CD14-positive monocyte (primary cell): ENCODE measurements around the gene ZBED4. TPM values are rescaled to one million over a fixed set of nuclear protein-coding genes. Genes with fewer than 3 reads are reported as not detected.

Experiments used
- DNase-seq, 3 donors: peaks; one replicate each; pipeline ENCODE4 v3.0.0-alpha.2; 2011 to 2022
- H2AFZ ChIP-seq: 2 replicates; pipeline ENCODE4 v1.6.0; 2012; ENCODE audit warnings: mild to moderate bottlenecking, low read depth, low read length, inconsistent platforms; ENCODE audit not compliant: insufficient read depth, poor library complexity, severe bottlenecking
- H3K27ac ChIP-seq, 2 donors: 1 replicate in 1 of 2; 2 replicates in 1 of 2; pipeline ENCODE4 v1.5.1; 2012 to 2013; ENCODE audit warnings: low read length in 2 of 2, control low read depth in 1 of 2, inconsistent platforms in 1 of 2, low read depth in 1 of 2, mild to moderate bottlenecking in 1 of 2
- H3K27me3 ChIP-seq, 2 donors: one replicate each; pipeline versions ENCODE4 v1.6.0 to v1.6.1; 2011 to 2013; ENCODE audit warnings: low read length in 2 of 2; ENCODE audit not compliant: control insufficient read depth in 2 of 2, insufficient read depth in 2 of 2
- H3K36me3 ChIP-seq, 2 donors: replicated peaks in 1 of 2; 1 replicate in 1 of 2; 2 replicates in 1 of 2; pipeline versions ENCODE4 v1.5.1 to v1.6.1; 2012 to 2013; ENCODE audit warnings: low read length in 2 of 2, control low read depth in 1 of 2, inconsistent platforms in 1 of 2, mild to moderate bottlenecking in 1 of 2; ENCODE audit not compliant: insufficient read depth in 2 of 2, control insufficient read depth in 1 of 2
- H3K4me1 ChIP-seq, 2 donors: 1 replicate in 1 of 2; 2 replicates in 1 of 2; pipeline versions ENCODE4 v1.5.1 to v1.6.1; 2012 to 2013; ENCODE audit warnings: low read length in 2 of 2, control low read depth in 1 of 2, inconsistent platforms in 1 of 2, mild to moderate bottlenecking in 1 of 2, moderate library complexity in 1 of 2; ENCODE audit not compliant: insufficient read depth in 2 of 2, control insufficient read depth in 1 of 2
- H3K4me2 ChIP-seq: replicated peaks from 2 replicates; pipeline ENCODE3; 2012; ENCODE audit warnings: low read length, moderate library complexity, mild to moderate bottlenecking; ENCODE audit not compliant: poor library complexity, severe bottlenecking; ENCODE audit errors: extremely low read depth
- H3K4me3 ChIP-seq, 3 experiments: fragments of 200-600 bp in 1 of 3; sonication (generic) in 1 of 3; replicated peaks in 1 of 3; 1 replicate in 2 of 3; 2 replicates in 1 of 3; pipeline ENCODE4 v1.5.1; 2011 to 2013; ENCODE audit warnings: low read length in 3 of 3, mild to moderate bottlenecking in 3 of 3, control low read depth in 2 of 3, low read depth in 2 of 3, inconsistent platforms in 1 of 3, moderate library complexity in 1 of 3
- H3K79me2 ChIP-seq: 2 replicates; pipeline ENCODE4 v1.6.0; 2012; ENCODE audit warnings: mild to moderate bottlenecking, control low read depth, inconsistent platforms, low read length, moderate library complexity; ENCODE audit not compliant: insufficient read depth
- H3K9ac ChIP-seq: 2 replicates; pipeline ENCODE4 v1.6.0; 2017; ENCODE audit warnings: low read length, mild to moderate bottlenecking; ENCODE audit not compliant: insufficient read depth, poor library complexity, severe bottlenecking
- H3K9me3 ChIP-seq, 2 donors: replicated peaks in 1 of 2; 1 replicate in 1 of 2; 2 replicates in 1 of 2; pipeline versions ENCODE4 v1.5.1 to v1.6.1; 2012 to 2013; ENCODE audit warnings: low read length in 2 of 2, control low read depth in 1 of 2; ENCODE audit not compliant: control insufficient read depth in 1 of 2, insufficient read depth in 1 of 2
- H4K20me1 ChIP-seq: 2 replicates; pipeline ENCODE4 v1.6.0; 2012; ENCODE audit warnings: mild to moderate bottlenecking, low read length, control low read depth, moderate library complexity; ENCODE audit not compliant: insufficient read depth
- H3K27ac Mint-ChIP-seq, 7 donors: one replicate each; pipeline ENCODE4 v1.8.0; 2020; ENCODE audit warnings: mild to moderate bottlenecking in 7 of 7, mixed read lengths in 7 of 7, moderate library complexity in 6 of 7, inconsistent platforms in 2 of 7
- H3K27me3 Mint-ChIP-seq, 3 donors: one replicate each; pipeline ENCODE4 v1.8.0; 2021 to 2022; ENCODE audit warnings: low read depth in 3 of 3, mild to moderate bottlenecking in 3 of 3, mixed read lengths in 3 of 3, moderate library complexity in 3 of 3, inconsistent platforms in 1 of 3
- H3K36me3 Mint-ChIP-seq, 2 donors: one replicate each; pipeline ENCODE4 v1.8.0; 2020; ENCODE audit warnings: mixed read lengths in 2 of 2, inconsistent platforms in 1 of 2, mild to moderate bottlenecking in 1 of 2
- H3K4me1 Mint-ChIP-seq: one replicate; pipeline ENCODE4 v1.8.0; 2020; ENCODE audit warnings: mild to moderate bottlenecking, mixed read lengths
- H3K4me3 Mint-ChIP-seq, 2 donors: one replicate each; pipeline ENCODE4 v1.8.0; 2020; ENCODE audit warnings: mild to moderate bottlenecking in 2 of 2, mixed read lengths in 2 of 2, moderate library complexity in 1 of 2
- H3K9me3 Mint-ChIP-seq, 7 donors: one replicate each; pipeline ENCODE4 v1.8.0; 2020 to 2022; ENCODE audit warnings: mixed read lengths in 7 of 7, mild to moderate bottlenecking in 6 of 7, moderate library complexity in 6 of 7, inconsistent platforms in 2 of 7
- CTCF ChIP-seq: fragments of 200-600 bp; IDR thresholded peaks from one replicate; pipeline ENCODE4 v1.8.0; 2022; ENCODE audit warnings: antibody characterized with exemption, mild to moderate bottlenecking
- WGBS: methylation state at CpG from one replicate; pipeline ENCODE4 v1.1.5; 2013; ENCODE audit warnings: missing lambda C conversion rate; ENCODE audit not compliant: insufficient coverage; 5-methylcytosine and 5-hydroxymethylcytosine counted together
- intact Hi-C, 2 donors: fragments of 100-400 bp; cut with micrococcal nuclease; formaldehyde crosslinking; loops; one replicate each; pipeline versions ENCODE4 v1.15.0 to v1.15.1; 2023
- polyA plus RNA-seq, 3 donors: library from polyadenylated mRNA; depleted of rRNA in 1 of 3; unstranded in 2 of 3; stranded (reverse) in 1 of 3; fragments of 300-500 nt in 2 of 3; fragments of >200 nt in 1 of 3; fragmentation: Illumina TruSeq in 2 of 3; gene quantifications; 1 replicate in 2 of 3; 2 replicates in 1 of 3; pipeline ENCODE4 v1.2.3, GENCODE V29; 2012 to 2021

Gene ZBED4
- polyA plus RNA-seq, 3 donors: 3.8 to 8.2 (median 5.7) TPM

DNA sequence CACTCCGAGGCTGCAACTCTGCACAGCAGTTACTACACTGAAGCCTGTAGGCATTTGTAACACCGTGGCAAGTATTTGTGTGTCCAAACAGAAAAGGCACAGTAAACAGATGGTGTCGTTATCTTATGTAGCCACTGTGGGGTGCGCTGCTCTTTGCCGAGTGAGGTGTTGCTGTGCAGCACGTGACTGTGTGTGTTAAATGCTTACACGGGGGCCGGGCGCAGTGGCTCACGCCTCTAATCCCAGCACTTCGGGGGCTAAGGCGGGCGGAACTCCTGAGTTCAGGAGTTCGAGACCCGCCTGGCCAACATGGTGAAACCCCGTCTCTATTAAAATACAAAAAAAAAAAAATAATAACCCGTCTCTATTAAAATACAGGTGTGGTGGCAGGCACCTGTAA is 11.5 kb downstream of the ZBED4 start:
- Histone ChIP-seq H3K4me2 (no peak overlapping the region), H2AFZ (no peak overlapping the region), H3K79me2 (peaks cover 100% of the 10 kb centered on the region), H3K4me1 (peaks cover 10 to 17% of the 10 kb centered on the region in 2 donors), H3K9me3 (peaks cover 44 to 48% of the 10 kb centered on the region in 2 donors), H3K9ac (no peak overlapping the region), H3K4me3 (no peak overlapping the region), H4K20me1 (peaks cover 71% of the 10 kb centered on the region), H3K36me3 (peaks cover 0 to 28% of the 10 kb centered on the region in 2 donors), H3K27ac (no peak overlapping the region), H3K27me3 (no peaks in the 10 kb centered on the region)
- DNase-seq: no peak
- no peaks in the 10 kb centered on the region for H3K27me3 Mint-ChIP-seq
- H3K27ac Mint-ChIP-seq: no peak overlapping the region
- intact Hi-C loops: no loop called here
- H3K4me3 Mint-ChIP-seq: no peak overlapping the region
- 97% methylated on average over 12 of the region's 17 CpGs for WGBS
- TF ChIP-seq CTCF: no peak
- H3K36me3 Mint-ChIP-seq: peaks cover 39 to 52% of the 10 kb centered on the region in 2 donors
- peaks cover 19% of the 10 kb centered on the region for H3K4me1 Mint-ChIP-seq
- peaks cover 26 to 56% (median 37%) of the 10 kb centered on the region in 7 donors for H3K9me3 Mint-ChIP-seq

DNA sequence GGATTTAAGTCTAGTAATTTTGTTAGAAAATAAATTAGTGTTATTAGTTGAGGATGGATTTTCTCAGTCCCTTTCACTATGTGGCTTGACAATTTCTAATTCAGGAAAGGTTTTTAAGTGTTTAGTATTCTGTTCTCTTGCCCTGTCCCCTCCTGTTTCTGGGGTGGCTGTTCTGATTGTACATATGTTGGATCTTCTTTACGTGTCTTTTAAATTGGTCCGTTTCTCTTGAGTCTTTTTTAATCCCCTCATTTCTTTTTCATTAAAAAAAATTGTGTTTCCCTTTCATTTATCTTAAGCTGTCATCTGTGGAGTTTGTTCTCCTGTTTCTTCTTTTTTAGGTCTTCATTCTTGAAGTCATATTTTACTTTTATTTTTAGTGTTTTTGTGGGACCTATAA is 12.5 kb downstream of the ZBED4 start:
- Mint-ChIP-seq H3K4me1 (peaks cover 22% of the 10 kb centered on the region), H3K27ac (no peak overlapping the region), H3K36me3 (peaks cover 39 to 52% of the 10 kb centered on the region in 2 donors), H3K27me3 (no peaks in the 10 kb centered on the region), H3K9me3 (peaks cover 26 to 56% (median 38%) of the 10 kb centered on the region in 7 donors), H3K4me3 (no peak overlapping the region)
- Histone ChIP-seq H3K4me3 (no peak overlapping the region), H3K9me3 (peaks cover 44 to 48% of the 10 kb centered on the region in 2 donors), H3K27ac (no peak overlapping the region), H3K79me2 (peaks cover 100% of the 10 kb centered on the region), H4K20me1 (peaks cover 74% of the 10 kb centered on the region), H3K4me2 (no peak overlapping the region), H3K27me3 (no peaks in the 10 kb centered on the region), H2AFZ (no peak overlapping the region), H3K9ac (no peak overlapping the region), H3K4me1 (peaks cover 10 to 17% of the 10 kb centered on the region in 2 donors), H3K36me3 (peaks cover 0 to 28% of the 10 kb centered on the region in 2 donors)
- TF ChIP-seq CTCF: no peak
- no peak for DNase-seq
- WGBS: no CpG with 5 or more reads among the region's 2 CpGs
- intact Hi-C loops: no loop called here
